T-helper 2 cell treated with Interferon-gamma antibody and Interleukin-4, amounts not matched to agents 100 ng/mL and 5 ng/mL, for 36 hours (primary cell): ENCODE results near the gene BRAT1. TPM values are rescaled to one million over a fixed set of nuclear protein-coding genes. Genes with fewer than 3 reads are reported as not detected.
"Not testable (repeated sequence)": the region's sequence is repeated elsewhere in the genome, so short reads cannot be mapped to it uniquely, and the experiment has no call there.

Source experiments
- intact Hi-C: fragments of 100-400 bp; cut with micrococcal nuclease; formaldehyde crosslinking; loops from one replicate; pipeline ENCODE4 v1.15.1; 2023
- total RNA-seq: library from RNA; stranded (reverse); gene quantifications from 2 replicates; pipeline ENCODE4 v1.2.3, GENCODE V29; 2022

Gene BRAT1
- total RNA-seq, 1 donor from 2014 or later, result 40.0 TPM

- intact Hi-C loops, result no loop called here
These were observed 16.1 kb downstream of the BRAT1 start for GRCh38 chr7:2539031-2539911.

GRCh38 chr7:2537981-2538851 lies 17.1 kb downstream of the BRAT1 start:
- intact Hi-C loops, result no loop called here

GRCh38 chr7:2535872-2536627 lies 19.3 kb downstream of the BRAT1 start:
- intact Hi-C loops, result not testable (repeated sequence)

GRCh38 chr7:2534214-2534613 lies 21.1 kb downstream of the BRAT1 start:
- intact Hi-C loops, result not testable (repeated sequence)

- intact Hi-C loops, result not testable (repeated sequence)
These were observed 21.8 kb downstream of the BRAT1 start for GRCh38 chr7:2533566-2533965.

GRCh38 chr7:2532816-2533215 lies 22.5 kb downstream of the BRAT1 start:
- intact Hi-C loops, result not testable (repeated sequence)

GRCh38 chr7:2532199-2532772 lies 23.0 kb downstream of the BRAT1 start:
- intact Hi-C loops, result not testable (repeated sequence)

- intact Hi-C loops, result not testable (repeated sequence)
These were observed 23.6 kb downstream of the BRAT1 start for GRCh38 chr7:2531796-2532110.

GRCh38 chr7:2530994-2531795 lies 24.1 kb downstream of the BRAT1 start:
- intact Hi-C loops, result loop anchor here (1.0 kb wide), 3 partner anchors 9 to 168 kb away; partner anchors contain the start of gene BRAT1

GRCh38 chr7:2530071-2530987 lies 25.0 kb downstream of the BRAT1 start:
- intact Hi-C loops, result loop anchor here (1.0 kb wide), 3 partner anchors 8 to 169 kb away; partner anchors contain the start of gene BRAT1

GRCh38 chr7:2529161-2530070 lies 25.9 kb downstream of the BRAT1 start:
- intact Hi-C loops, result loop anchor here (1.0 to 10.0 kb wide), 5 partner anchors 7 to 585 kb away; partner anchors contain the start of genes BRAT1 and CHST12

GRCh38 chr7:2528481-2529095 lies 26.7 kb downstream of the BRAT1 start:
- intact Hi-C loops, result loop anchor here (10.0 kb wide), 2 partner anchors 124 to 584 kb away; partner anchors contain the start of gene CHST12

- intact Hi-C loops, result loop anchor here (10.0 kb wide), 2 partner anchors 123 to 583 kb away; partner anchors contain the start of gene CHST12
These were observed 27.5 kb downstream of the BRAT1 start for GRCh38 chr7:2527505-2528467.

GRCh38 chr7:2526659-2527504 lies 28.4 kb downstream of the BRAT1 start:
- intact Hi-C loops, result loop anchor here (10.0 kb wide), 2 partner anchors 122 to 582 kb away; partner anchors contain the start of gene CHST12
